Spleen (tissue), 11 donors: ENCODE results near the gene DEPDC1B. TPM values are rescaled to one million over a fixed set of nuclear protein-coding genes. Genes with fewer than 3 reads are reported as not detected.
"Not testable (repeated sequence)": the region's sequence is repeated elsewhere in the genome, so short reads cannot be mapped to it uniquely, and the experiment has no call there.

Experiments used
- DNase-seq: peaks from one replicate; pipeline ENCODE4 v3.0.0-alpha.2; 2020
- H3K27ac ChIP-seq, 8 donors: fragments of 200-600 bp; sonication (generic) in 7 of 8; 1 replicate in 4 of 8; 2 replicates in 4 of 8; pipeline versions ENCODE4 v1.5.0 to v1.8.0; 2016 to 2021; ENCODE audit warnings: inconsistent platforms in 4 of 8, mild to moderate bottlenecking in 4 of 8, moderate library complexity in 1 of 8
- H3K27me3 ChIP-seq, 7 donors: fragments of 200-600 bp; sonication (generic) in 6 of 7; replicated peaks in 1 of 7; 1 replicate in 4 of 7; 2 replicates in 3 of 7; pipeline versions ENCODE4 v1.5.0 to v1.8.0; 2016 to 2021; ENCODE audit warnings: inconsistent platforms in 3 of 7, mild to moderate bottlenecking in 1 of 7
- H3K36me3 ChIP-seq, 6 donors: fragments of 200-600 bp; sonication (generic) in 5 of 6; 1 replicate in 4 of 6; 2 replicates in 2 of 6; pipeline versions ENCODE4 v1.5.0 to v1.8.0; 2016 to 2021; ENCODE audit warnings: inconsistent platforms in 2 of 6
- H3K4me1 ChIP-seq, 6 donors: fragments of 200-600 bp; sonication (generic) in 5 of 6; 1 replicate in 3 of 6; 2 replicates in 3 of 6; pipeline versions ENCODE4 v1.5.0 to v1.8.0; 2016 to 2021; ENCODE audit warnings: inconsistent platforms in 3 of 6
- H3K4me3 ChIP-seq, 8 donors: fragments of 200-600 bp; sonication (generic) in 7 of 8; 1 replicate in 4 of 8; 2 replicates in 4 of 8; pipeline versions ENCODE4 v1.5.0 to v1.8.0; 2016 to 2021; ENCODE audit warnings: inconsistent platforms in 4 of 8, mild to moderate bottlenecking in 4 of 8, moderate library complexity in 2 of 8
- H3K9me3 ChIP-seq, 8 donors: fragments of 200-600 bp; sonication (generic) in 7 of 8; 1 replicate in 4 of 8; 2 replicates in 4 of 8; pipeline versions ENCODE4 v1.5.0 to v1.8.0; 2016 to 2021; ENCODE audit warnings: inconsistent platforms in 4 of 8
- POLR2A ChIP-seq, 3 donors: fragments of 450-650 bp; IDR thresholded peaks; one replicate each; pipeline ENCODE4 v1.5.1; 2017; ENCODE audit warnings: antibody characterized with exemption in 3 of 3, mild to moderate bottlenecking in 1 of 3
- POLR2AphosphoS5 ChIP-seq, 3 donors: sonication (generic); formaldehyde crosslinking; IDR thresholded peaks; one replicate each; pipeline ENCODE4 v1.5.1; 2017; ENCODE audit warnings: antibody characterized with exemption in 3 of 3
- WGBS, 5 donors: extraction: QIAGEN DNeasy Blood & Tissue Kit in 3 of 5; methylation state at CpG; one replicate each; pipeline versions ENCODE4 v1.1.5 to v1.1.7; 2013 to 2018; 5-methylcytosine and 5-hydroxymethylcytosine counted together
- intact Hi-C: fragments of 100-400 bp; cut with DNase I; formaldehyde crosslinking; loops from one replicate; pipeline ENCODE4 v1.15.0; 2023; ENCODE audit warnings: low total_unique reads
- polyA plus RNA-seq, 3 donors: library from polyadenylated mRNA; stranded (reverse); fragments of 200-250 nt; gene quantifications; one replicate each; pipeline ENCODE4 v1.2.1, GENCODE V29; 2013
- total RNA-seq, 7 donors: library from RNA; depleted of rRNA in 3 of 7; stranded (reverse); fragments of >200 nt in 3 of 7; fragmentation: NEBNext Ultra II Directional in 4 of 7; extraction: Animal tissue kit (Norgen Biotek cat#: 25700) in 4 of 7; gene quantifications; one replicate each; pipeline versions ENCODE4 v1.1.0 to v1.2.1, GENCODE V29; 2016 to 2021
- TF ChIP-seq, protein P1 (sequence below), 11 experiments: fragments of 200-600 bp in 7 of 11; fragments of 450-650 bp in 4 of 11; sonication (generic) in 4 of 11; IDR thresholded peaks in 8 of 11; conservative IDR thresholded peaks in 3 of 11; 1 replicate in 7 of 11; 2 replicates in 4 of 11; pipeline versions ENCODE4 v1.4.0 to v1.8.0; 2016 to 2021; ENCODE audit warnings: antibody characterized with exemption in 11 of 11, inconsistent platforms in 4 of 11, mild to moderate bottlenecking in 1 of 11
- donor health status: healthy with polysubstance abuse.
- donor health status: DM: no; HTN: no; CAD: no; lungs with moderate emphysema.
- donor health status: DM: no; HTN: no; CAD: no.
- donor health status: Bipolar disorder and iron deficiency.
- donor health status: healthy.
- donor health status: DM: no; HTN: no; CAD: no.
- donor health status: DM: yes; HTN: yes; CAD: no.

The DEPDC1B gene
- total and polyA plus RNA-seq, 10 donors = 0.63 to 5.6 (median 2.4) TPM

DNA sequence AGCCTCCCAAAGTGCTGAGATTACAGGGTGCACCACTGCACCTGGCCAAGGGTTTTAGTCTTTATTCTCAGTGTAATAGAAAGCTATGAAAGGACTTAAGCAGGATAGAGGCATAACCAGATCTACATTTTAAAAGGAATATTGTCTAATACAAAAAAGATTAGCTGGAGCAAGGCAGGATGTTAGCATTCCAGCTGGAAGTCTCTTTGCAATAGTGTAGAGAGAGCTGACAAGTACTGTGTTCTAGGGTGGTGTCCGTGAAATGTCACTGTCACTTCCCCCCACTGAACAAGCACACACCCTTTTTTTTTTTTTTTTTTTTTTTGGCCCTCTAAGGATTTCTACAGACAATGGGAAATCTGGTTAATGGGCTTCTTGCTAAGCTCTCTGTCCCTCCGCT lies 24.2 kb upstream of the DEPDC1B start:
- no peak for DNase-seq
- no peak overlapping the region for H3K27ac ChIP-seq
- 65 to 87% (median 71%) methylated on average over 2 of the region's 2 CpGs for WGBS, 5 donors

DNA sequence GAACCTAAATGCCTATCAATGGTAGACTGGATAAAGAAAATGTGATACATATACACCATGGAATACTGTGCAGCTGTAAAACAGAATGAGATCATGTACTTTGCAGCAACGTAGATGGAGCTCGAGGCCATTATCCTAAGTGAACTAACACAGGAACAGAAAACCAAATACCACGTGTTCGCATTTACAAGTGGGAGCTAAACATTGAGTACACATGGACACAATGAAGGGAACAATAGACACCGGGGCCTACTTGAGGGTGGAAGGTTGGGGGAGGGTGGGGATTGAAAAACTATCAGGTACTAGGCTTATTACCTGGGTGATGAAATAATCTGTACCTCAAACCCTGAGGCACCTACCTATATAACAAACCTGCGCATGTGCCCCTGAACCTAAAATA lies 22.4 kb upstream of the DEPDC1B start:
- intact Hi-C loops = no loop called here
- Histone ChIP-seq H3K9me3 (peaks cover 0 to 2% (median 0%) of the 10 kb centered on the region in 8 donors), H3K27ac (no peak overlapping the region), H3K27me3 (no peaks in the 10 kb centered on the region), H3K4me1 (no peaks in the 10 kb centered on the region), H3K36me3 (no peaks in the 10 kb centered on the region), H3K4me3 (no peak overlapping the region)
- no peak for DNase-seq
- TF ChIP-seq, protein P1, sequence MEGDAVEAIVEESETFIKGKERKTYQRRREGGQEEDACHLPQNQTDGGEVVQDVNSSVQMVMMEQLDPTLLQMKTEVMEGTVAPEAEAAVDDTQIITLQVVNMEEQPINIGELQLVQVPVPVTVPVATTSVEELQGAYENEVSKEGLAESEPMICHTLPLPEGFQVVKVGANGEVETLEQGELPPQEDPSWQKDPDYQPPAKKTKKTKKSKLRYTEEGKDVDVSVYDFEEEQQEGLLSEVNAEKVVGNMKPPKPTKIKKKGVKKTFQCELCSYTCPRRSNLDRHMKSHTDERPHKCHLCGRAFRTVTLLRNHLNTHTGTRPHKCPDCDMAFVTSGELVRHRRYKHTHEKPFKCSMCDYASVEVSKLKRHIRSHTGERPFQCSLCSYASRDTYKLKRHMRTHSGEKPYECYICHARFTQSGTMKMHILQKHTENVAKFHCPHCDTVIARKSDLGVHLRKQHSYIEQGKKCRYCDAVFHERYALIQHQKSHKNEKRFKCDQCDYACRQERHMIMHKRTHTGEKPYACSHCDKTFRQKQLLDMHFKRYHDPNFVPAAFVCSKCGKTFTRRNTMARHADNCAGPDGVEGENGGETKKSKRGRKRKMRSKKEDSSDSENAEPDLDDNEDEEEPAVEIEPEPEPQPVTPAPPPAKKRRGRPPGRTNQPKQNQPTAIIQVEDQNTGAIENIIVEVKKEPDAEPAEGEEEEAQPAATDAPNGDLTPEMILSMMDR (IDR thresholded peaks at IDR 0.05 in 8 of 11, conservative IDR thresholded peaks at IDR 0.05 in 3 of 11) = no peak
- TF ChIP-seq POLR2AphosphoS5 (IDR thresholded peaks at IDR 0.05) = no peak
- TF ChIP-seq POLR2A (IDR thresholded peaks at IDR 0.05) = no peak
- WGBS, 5 donors = 82 to 93% (median 87%) methylated on average over 6 of the region's 6 CpGs

More for the DNA sequence above, 24.2 kb upstream of the DEPDC1B start:
- TF ChIP-seq POLR2A (IDR thresholded peaks at IDR 0.05) (no peak), POLR2AphosphoS5 (IDR thresholded peaks at IDR 0.05) (no peak)
- TF ChIP-seq, protein P1 (IDR thresholded peaks at IDR 0.05 in 8 of 11, conservative IDR thresholded peaks at IDR 0.05 in 3 of 11) = no peak
- no peak overlapping the region for H3K4me3 ChIP-seq
- peaks cover 0 to 8% (median 0%) of the 10 kb centered on the region in 7 donors for H3K27me3 ChIP-seq
- no peaks in the 10 kb centered on the region for H3K4me1 ChIP-seq
- no peaks in the 10 kb centered on the region for H3K36me3 ChIP-seq
- H3K9me3 ChIP-seq = no peaks in the 10 kb centered on the region
- intact Hi-C loops = no loop called here

DNA sequence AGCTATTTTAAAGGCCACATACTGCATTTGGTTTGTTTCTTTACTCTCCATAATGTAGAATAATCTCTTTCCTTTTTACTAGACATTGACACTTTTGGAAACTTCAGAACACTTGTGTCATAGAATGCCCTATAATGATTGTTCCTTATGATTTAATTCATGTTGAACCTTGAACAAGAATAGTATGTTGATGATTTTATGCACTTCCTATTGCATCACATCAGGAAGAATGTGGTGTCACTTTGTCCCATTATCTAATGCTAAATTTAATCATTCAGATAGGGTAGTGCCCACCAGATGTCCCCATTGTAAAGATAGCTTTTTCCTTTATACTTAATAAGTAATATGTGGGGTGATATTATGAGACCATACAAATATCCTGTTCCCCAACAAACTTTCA lies 19.4 kb upstream of the DEPDC1B start:
- H3K9me3 ChIP-seq = peaks cover 0 to 15% (median 0%) of the 10 kb centered on the region in 8 donors
- no peak overlapping the region for H3K27ac ChIP-seq
- H3K4me1 ChIP-seq = no peaks in the 10 kb centered on the region
- no peak overlapping the region for H3K4me3 ChIP-seq
- TF ChIP-seq POLR2A (IDR thresholded peaks at IDR 0.05) (no peak), POLR2AphosphoS5 (IDR thresholded peaks at IDR 0.05) (no peak)
- TF ChIP-seq, protein P1 (IDR thresholded peaks at IDR 0.05 in 8 of 11, conservative IDR thresholded peaks at IDR 0.05 in 3 of 11) = no peak
- intact Hi-C loops = no loop called here
- H3K27me3 ChIP-seq = no peaks in the 10 kb centered on the region
- H3K36me3 ChIP-seq = no peaks in the 10 kb centered on the region
- no peak for DNase-seq

DNA sequence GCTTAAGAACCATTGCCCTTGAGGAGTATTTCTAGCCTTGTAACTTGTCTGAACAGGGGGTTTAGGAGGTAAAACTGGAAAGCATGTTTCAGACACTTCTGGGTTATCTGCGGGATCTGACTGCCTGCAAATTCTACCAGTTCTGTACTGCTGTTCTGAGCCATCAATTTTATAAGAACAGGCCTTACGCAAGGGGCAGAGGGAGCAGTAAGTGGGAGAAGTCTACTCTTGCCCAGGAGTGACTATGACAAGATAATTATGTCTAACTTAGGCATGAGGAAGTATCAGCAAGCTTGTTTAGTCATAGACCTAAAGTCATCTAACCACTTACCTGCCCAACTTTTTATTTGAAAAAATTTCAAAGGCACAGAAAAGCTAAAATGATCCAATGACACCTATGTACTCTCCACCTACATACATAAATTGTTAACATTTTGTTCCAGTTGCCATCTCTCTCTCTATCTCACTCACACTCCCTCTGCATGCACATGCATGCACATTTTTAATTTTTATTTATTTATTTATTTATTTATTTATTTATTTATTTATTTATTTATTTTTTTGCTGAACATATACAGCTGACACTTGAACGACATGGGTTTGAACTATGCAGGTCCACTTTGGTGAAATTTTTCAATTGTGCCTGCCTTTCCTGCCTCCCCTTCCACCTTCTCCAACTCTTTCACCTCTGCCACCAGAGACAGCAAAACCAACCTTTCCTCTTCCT lies 18.4 kb upstream of the DEPDC1B start:
- intact Hi-C loops = no loop called here
- no peak overlapping the region for H3K27ac ChIP-seq
- H3K4me1 ChIP-seq = no peaks in the 10 kb centered on the region
- H3K4me3 ChIP-seq = no peak overlapping the region
- H3K9me3 ChIP-seq = peaks cover 0 to 15% (median 0%) of the 10 kb centered on the region in 8 donors
- WGBS, 5 donors = 84 to 93% (median 91%) methylated on average over 3 of the region's 3 CpGs
- DNase-seq = no peak
- H3K27me3 ChIP-seq = no peaks in the 10 kb centered on the region
- H3K36me3 ChIP-seq = no peaks in the 10 kb centered on the region
- TF ChIP-seq, protein P1 (IDR thresholded peaks at IDR 0.05 in 8 of 11, conservative IDR thresholded peaks at IDR 0.05 in 3 of 11) = no peak
- TF ChIP-seq POLR2AphosphoS5 (IDR thresholded peaks at IDR 0.05) (no peak), POLR2A (IDR thresholded peaks at IDR 0.05) (no peak)

DNA sequence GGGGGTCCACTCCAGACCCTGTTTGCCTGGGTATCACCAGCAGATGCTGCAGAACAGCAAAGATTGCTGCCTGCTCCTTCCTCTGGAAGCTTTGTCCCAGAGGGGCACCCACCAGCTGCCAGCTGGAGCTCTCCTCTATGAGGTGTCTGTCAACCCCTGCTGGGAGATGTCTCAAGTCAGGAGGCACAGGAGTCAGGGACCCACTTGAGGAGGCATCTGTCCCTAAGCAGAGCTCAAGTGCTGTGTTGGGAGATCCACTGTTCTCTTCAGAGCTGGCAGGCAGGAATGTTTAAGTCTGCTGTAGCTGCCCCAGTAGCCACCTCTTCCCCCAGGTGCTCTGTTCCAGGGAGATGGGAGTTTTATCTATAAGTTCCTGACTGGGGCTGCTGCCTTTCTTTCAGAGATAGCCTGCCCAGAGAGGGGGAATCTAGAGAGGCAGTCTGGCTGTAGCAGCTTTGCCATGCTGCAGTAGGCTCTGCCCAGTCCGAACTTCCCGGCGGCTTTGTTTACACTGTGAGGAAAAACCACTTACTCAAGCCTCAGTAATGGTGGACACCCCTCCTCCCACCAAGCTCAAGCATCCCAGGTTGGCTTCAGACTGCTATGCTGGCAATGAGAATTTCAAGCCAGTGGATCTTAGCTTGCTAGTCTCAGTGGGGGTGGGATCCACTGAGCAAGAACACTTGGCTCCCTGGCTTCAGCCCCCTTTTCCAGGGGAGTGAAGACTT lies 15.4 kb upstream of the DEPDC1B start:
- H3K27ac ChIP-seq, H3K36me3 ChIP-seq, H3K27me3 ChIP-seq, DNase-seq, H3K4me3 ChIP-seq, intact Hi-C loops, H3K4me1 ChIP-seq: not testable (repeated sequence)
- 64 to 96% (median 78%) methylated on average over 3 of the region's 3 CpGs for WGBS, 5 donors
- peaks cover 0 to 15% (median 0%) of the 10 kb centered on the region in 8 donors for H3K9me3 ChIP-seq
